Measurements from ENCODE around the gene IFI6.
A peak's percentile ranks its signal among the peaks of the same experiment; 100 is the strongest.

IFI6 gene

GRCh38 chr1:27669876-27670275 lies 2.1 kb downstream of the IFI6 start:
- DNase-seq, result no peak

DNA sequence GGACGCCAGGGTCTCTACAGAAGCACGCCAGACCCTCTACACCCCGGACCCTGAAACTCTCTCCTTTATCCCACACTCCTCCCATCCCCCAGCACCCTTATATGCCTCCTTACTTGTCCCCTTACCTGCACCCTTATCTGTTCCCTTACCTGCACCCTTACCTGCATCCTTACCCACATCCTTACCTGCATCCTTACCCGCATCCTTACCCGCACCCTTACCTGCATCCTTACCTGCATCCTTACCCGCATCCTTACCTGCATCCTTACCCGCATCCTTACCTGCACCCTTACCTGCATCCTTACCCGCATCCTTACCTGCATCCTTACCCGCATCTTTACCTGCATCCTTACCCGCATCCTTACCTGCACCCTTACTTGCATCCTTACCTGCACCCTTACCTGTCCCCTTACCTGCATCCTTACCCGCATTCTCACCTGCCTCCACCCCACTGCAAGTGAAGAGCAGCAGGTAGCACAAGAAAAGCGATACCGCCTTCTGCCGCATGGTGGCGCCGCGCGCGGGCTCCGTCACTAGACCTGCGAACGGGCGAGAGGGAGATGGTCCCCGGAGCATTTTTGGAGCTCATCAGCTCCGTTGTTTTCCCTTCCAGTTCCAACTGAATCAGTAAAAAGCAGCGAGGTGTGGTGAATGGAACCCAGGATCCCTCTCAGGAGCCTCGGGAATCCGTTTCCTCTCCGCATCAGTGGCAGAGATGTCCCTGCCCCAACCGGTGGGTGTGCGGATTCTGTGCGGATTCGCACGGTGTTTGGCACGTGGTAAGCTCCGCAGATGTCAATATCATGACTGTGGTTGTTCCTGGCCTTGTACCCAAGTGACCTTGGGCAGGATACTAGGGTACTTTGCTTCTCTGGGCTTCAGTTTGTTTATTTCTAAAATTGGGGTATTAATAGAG lies 2.9 kb downstream of the IFI6 start:
- peak; percentile 51 for DNase-seq

DNA sequence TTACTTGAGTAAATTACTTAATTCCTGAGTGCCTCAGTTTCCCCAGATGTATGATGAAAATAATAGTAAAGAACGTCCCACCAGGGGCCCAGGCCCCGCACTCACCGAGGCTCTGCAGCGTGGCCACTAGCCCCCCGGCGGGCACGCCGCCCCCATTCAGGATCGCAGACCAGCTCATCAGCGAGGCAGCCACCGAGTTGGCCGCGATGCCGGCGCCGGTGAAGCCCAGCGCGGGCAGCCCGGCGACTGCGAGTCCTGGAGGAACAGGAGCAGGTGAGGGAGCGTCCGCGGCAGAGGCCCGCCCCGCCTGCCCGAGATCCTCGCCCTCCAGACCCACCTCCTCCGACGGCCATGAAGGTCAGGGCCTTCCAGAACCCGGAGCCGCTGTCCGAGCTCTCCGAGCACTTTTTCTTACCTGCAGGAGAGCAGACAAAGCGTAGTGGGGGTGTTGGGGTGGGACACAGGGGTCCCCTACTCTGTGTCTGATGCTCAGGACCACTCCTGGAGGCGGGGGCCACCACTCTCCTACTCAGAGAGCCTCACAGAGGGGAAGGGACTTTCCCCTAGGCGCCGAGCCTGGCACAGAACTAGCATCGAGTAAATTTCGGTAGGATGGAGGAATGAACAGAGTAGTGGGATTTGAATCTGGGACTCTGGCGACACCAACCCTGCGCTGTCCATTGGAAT lies 3.7 kb downstream of the IFI6 start:
- no peak for DNase-seq

GRCh38 chr1:27666791-27667254 lies 5.2 kb downstream of the IFI6 start:
- DNase-seq, result peak; percentile 18

- no peak for DNase-seq
These were observed 5.7 kb downstream of the IFI6 start for GRCh38 chr1:27666294-27666693.

DNA sequence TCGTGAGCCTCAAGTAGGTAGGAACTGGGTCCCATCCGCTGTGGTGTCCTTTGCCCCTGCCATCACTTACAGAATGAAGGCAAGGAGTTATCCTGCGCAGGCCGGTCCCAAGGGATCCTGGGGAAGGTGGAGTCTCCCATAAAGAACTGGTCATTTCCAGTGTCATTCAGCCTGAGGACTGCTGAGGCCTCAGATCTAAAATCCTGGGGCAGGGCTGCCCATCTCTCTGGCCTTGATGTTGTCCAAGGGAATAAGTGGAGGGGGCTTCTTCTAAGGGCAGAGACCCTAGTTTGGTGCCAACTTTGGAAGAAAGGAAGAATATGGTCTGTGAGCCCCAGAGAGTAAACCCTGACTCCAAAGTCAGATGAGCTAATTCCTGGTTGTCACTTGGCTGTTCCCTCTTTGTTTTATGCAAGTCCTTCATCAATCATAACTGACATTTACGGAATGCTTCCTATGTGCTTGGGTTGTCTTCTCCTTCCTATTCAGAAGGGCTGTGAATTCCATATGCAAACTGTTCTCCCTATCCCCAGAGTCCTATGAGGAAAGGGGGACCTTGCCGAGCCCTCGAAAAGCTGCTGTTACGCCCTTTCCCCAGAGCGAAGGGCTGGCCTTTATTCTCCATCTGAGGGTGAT lies 6.9 kb downstream of the IFI6 start:
- no peak for DNase-seq

GRCh38 chr1:27664291-27664690 lies 7.7 kb downstream of the IFI6 start:
- no peak for DNase-seq

DNA sequence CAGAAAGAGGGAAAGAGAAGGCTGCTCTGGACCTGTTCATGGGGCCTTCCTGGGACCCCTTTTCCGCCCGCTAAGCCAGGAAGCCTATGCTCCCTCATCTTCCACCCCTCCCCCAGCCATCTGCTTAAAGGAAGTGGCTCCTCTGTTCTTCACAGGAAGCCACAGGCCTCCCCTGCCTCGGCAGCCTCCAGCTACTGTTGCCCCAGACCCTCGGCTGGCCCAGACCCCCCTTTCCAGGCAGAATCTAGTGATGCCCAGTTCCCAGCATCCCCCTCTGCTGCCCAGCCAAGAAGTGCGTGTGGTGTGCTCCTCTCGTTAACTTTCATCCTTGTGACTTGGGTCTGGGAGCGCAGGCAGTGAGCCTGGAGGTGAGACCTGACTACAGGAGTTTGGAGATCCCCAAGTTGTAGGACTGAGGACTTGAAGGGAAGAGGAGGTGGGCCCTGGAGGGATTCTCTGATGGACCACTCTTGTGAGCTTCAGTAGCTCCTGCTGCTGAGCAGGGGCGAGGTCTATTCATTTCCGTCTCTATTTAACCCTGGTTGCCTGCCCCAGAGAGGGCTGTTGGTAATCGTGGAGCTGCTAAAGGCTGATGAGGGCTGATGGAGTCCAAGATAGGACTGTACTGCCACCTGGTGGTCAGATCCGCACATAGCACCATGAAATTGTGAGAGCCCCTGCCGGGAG lies 9.1 kb downstream of the IFI6 start:
- peak; percentile 83 for DNase-seq

DNA sequence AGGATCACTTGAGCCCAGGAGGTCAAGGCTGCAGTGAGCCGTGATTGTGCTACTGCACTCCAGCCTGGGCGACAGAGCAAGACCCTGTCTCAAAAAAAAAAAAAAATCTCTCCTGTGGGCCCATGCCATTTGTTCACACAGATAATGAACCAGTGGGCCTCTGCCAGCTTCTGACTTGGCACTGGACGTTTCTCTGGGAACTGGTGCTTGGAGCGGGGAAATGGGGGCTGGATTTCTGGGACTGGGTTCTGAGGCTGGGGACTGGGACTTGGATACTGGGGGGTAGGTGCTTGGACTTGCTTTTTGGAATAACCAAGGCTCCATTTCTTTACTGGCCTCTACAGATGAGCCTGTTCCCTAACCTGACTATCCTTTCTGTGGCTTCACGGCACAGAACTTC lies 9.7 kb downstream of the IFI6 start:
- no peak for DNase-seq

- DNase-seq, result no peak
These were observed 10.4 kb downstream of the IFI6 start for GRCh38 chr1:27661412-27662075.

DNA sequence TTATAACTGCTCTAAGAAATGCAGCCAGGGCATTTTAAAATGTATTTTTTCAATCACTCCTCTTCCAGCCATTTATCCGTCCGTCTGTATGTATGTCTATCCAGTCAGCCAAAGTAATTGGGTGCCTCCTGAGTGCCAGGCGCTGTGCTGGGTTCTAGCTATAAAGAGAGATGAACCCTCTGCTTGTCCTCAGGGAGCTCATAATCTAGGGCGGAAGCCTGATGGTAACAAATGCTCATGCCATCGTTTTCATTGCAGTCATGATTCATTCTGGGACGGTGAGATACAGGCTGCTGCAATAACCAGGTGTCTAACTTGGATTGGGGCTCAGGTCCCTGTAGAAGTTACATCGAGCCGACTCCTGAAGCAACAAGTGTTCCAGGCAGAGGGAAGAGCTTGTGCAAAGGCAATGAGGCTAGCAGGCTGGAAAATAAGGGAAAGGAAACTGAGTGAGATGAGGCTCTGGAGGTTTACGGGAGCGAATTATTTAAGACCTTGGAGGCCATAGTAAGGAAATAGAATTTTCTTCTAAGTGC lies 11.6 kb downstream of the IFI6 start:
- no peak for DNase-seq

DNA sequence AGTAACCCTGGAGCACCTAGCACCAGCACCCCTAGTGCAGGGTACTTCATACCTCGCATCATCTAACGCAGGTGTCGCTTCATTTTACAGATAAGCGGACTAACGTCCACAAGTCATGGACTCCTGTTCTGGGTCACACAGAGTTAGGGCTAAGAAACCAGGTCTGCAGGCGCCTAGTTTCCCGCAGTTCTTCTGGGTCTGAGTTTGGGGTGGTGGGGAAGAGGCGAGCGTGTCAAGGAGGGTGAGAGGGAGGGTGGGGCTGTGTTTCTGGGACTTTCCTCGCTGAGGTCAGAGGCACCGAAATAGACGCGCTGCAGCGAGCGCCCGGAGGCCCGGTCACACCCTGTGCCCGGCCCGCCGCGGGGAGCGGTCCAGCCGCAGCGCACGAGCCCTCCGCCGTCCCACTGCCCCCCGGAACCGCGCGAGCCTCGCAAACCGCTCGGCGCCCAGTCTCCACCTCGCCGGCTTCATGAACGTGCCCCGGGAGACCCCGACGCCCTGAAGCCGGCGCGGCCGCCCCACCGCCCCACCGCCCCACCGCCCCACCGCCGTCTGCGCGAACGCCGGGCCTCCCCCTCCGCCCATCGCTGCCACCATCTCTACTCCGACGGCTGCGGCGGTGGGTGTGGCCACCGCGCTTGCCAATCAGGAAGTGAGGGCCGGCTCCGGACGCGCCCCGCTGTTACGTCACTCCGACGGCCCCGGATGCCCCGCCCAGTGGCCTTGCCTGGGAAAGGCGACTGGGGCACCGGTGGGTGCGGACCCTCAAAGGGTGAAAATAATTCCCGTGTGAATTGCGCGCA lies 12.3 kb downstream of the IFI6 start:
- DNase-seq, result peak; percentile 84

GRCh38 chr1:27658951-27659496 lies 13.0 kb downstream of the IFI6 start:
- no peak for DNase-seq

GRCh38 chr1:27656157-27656893 lies 15.7 kb downstream of the IFI6 start:
- peak; percentile 35 for DNase-seq

DNA sequence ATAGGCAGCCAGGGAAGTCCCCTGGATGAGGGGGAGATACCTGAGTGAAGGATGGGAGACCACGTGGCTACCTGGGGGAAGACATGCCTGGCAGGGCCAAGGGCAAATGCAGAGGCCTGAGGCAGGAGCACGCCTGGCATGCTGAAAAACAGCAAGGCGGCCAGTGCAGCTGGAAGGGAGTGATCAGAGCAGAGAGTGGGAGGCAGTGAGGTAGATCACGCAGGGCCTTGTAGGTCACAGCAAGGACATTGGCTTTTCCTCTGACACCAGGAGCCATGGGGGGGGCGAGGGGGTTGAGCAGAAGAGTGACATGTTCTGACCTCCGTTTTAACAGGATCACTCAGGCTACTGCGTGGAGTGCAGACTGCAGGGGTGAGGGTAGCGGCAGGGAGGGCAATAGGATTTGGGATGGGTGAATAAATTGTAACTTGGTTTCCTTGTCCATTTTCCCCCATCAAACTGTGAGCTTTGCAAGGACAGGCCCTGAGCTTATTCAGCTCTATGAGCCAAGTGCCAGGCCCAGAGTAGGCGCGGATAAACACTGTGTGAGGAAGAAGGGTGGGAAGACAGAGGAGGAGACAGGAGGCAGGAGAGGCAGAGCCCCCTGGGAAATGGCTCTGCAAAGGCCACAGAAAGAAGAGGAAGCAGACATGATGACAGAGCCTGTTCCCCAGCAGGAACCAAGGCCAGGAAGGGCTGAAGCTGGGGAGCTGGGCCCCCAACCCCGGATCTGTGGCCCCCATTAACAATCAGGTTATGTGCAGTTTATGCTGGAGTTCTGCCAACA lies 16.6 kb downstream of the IFI6 start:
- DNase-seq, result no peak

DNA sequence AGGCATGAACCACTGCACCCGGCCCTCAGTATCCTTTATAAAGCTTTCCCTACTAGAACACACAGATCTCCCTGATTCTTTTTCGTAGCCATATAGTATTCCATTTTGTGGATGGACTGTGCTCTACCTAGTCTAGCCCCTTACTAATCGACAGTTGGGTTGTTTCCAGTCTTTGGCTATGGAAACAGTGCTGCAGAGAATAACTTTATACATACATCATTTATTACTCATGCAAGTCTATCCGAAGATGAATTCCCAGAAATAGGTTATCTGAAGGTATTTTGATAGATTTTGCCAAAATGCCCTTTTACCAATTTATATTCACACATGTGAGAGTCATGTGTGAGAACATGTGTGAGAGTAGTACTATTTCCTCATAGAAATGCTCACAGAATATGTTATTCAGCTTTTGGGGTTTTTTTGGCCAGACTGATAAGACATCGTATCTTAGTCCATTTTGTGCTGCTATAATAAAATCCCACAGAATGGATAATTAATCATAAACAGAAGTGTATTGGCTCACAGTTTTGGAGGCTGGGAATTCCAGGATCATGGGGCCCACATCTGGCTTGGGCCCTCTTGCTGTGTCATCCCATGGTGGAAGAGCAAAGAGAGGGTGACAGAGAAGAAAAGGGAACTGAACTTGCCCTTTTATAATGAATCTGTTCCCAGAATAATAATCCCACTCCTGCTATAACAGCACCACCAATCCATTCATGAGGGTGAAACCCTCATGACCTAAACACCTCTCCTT lies 19.7 kb downstream of the IFI6 start:
- no peak for DNase-seq

DNA sequence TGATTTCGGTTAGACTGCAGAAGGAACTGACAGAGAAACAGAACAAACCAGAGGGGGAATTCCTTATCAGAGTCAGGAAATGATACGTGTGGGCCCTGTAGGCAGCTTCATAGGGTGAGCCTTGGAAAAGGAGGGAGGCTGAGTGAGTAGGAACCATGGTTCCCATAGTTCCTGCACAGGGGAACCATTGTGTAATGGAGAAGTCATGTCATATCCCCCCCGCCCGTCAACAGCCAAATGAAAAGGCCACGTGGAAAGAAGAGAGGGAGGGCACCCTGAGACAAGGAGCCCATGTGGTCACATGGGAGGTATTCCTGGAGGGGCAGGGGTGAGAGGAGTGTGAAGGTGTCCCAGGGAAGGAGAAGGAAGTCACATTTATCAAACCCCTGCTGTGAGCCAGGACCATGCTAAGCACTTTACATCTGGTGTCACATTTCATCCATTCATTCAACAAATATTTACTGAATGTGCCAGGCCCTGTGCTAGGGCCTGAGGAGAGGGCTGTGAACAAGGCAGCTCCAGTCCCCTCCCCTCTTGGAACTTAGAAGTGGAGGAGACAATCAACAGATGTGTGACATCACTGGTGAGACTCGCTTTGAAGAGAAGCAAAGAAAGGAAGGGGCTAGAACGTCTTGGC lies 21.3 kb downstream of the IFI6 start:
- no peak for DNase-seq

DNA sequence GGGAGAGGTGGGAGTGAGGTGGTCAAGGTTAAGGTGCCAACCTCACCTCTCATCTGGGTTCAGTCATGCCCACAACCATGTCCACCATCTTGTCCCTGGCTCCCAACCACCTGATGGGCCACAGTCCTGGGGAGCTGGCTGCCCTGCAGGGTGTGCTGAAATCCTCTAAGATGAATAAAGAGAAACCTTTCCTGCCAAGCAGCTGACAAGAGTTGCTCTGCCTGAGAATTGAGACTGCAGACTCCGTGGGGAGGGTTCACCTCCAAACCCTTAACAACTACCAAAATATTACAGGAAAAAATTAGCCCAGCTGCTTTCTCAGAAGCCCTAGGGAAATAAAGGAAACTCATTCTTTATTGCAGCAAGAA lies 21.8 kb downstream of the IFI6 start:
- DNase-seq, result no peak

All from GDM1 (cell line).